Non-pigmented ciliary epithelial cell (primary cell): ENCODE results near the gene QRICH2.
"Not testable (repeated sequence)": the region's sequence is repeated elsewhere in the genome, so short reads cannot be mapped to it uniquely, and the experiment has no call there.

Experiments used
- DNase-seq: peaks from one replicate; pipeline ENCODE4 v3.0.0-alpha.2; 2010; ENCODE audit warnings: low read depth

QRICH2 gene, protein sequence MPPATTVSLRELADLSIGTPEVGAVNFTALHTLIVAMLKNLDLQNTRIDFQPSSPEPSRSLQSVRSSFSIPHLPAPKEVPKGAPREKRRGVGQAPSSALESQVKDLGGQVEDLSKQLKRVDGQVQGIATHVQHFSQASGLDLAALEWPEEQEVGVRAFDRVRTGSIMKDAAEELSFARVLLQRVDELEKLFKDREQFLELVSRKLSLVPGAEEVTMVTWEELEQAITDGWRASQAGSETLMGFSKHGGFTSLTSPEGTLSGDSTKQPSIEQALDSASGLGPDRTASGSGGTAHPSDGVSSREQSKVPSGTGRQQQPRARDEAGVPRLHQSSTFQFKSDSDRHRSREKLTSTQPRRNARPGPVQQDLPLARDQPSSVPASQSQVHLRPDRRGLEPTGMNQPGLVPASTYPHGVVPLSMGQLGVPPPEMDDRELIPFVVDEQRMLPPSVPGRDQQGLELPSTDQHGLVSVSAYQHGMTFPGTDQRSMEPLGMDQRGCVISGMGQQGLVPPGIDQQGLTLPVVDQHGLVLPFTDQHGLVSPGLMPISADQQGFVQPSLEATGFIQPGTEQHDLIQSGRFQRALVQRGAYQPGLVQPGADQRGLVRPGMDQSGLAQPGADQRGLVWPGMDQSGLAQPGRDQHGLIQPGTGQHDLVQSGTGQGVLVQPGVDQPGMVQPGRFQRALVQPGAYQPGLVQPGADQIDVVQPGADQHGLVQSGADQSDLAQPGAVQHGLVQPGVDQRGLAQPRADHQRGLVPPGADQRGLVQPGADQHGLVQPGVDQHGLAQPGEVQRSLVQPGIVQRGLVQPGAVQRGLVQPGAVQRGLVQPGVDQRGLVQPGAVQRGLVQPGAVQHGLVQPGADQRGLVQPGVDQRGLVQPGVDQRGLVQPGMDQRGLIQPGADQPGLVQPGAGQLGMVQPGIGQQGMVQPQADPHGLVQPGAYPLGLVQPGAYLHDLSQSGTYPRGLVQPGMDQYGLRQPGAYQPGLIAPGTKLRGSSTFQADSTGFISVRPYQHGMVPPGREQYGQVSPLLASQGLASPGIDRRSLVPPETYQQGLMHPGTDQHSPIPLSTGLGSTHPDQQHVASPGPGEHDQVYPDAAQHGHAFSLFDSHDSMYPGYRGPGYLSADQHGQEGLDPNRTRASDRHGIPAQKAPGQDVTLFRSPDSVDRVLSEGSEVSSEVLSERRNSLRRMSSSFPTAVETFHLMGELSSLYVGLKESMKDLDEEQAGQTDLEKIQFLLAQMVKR (N-terminal part only)

DNA sequence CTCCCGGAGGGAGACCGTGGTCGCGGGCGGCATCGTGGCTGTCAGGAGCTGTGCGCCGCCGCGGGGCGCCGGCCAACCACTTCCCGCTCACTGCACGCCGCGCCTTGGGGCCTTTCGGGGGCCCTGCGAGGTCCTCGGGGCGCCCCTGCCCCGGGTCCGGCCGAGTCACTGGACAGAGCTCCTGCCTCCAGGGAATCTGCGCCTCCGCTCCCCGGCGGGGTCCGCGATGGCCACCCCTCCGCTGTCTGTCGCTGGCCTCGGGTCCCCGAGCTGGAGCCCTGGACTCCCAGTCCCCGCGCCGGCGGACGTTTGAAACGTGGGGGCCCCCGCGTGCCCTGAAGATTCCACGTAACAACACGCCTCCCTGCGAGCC, at the start of gene QRICH2:
TSS of gene QRICH2 (minus strand) at position 311 of the 373 bp plus-strand sequence. CDS start at position 33, 278 bp downstream.
- no peak for DNase-seq

DNA sequence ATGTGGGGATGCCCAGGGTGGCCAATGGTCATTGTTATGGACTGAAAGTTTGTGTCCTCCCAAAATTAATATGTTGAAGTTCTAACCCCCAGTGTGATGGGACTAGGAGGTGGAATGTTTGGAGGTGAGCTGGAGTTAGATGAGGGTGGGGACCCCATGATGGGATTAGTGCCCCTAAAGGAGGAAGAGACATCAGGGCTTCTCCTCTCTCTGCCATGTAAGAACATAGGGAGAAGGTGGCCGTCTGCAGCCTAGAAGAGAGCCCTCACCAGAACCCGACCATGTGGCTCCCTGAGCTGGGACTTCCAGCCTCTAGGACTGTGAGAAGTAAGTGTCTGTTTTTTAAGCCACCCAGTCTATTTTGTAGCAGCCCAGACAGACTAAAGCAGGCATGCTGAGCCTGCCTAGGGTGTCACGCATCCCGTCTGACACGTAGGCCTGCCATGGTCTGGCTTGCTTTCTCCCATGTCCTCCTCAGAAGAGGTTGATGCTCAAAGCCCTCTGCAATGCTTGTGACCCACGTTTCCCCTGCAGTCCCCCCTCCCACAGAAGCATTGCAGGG, 49.6 kb upstream of the QRICH2 start:
- no peak for DNase-seq

DNA sequence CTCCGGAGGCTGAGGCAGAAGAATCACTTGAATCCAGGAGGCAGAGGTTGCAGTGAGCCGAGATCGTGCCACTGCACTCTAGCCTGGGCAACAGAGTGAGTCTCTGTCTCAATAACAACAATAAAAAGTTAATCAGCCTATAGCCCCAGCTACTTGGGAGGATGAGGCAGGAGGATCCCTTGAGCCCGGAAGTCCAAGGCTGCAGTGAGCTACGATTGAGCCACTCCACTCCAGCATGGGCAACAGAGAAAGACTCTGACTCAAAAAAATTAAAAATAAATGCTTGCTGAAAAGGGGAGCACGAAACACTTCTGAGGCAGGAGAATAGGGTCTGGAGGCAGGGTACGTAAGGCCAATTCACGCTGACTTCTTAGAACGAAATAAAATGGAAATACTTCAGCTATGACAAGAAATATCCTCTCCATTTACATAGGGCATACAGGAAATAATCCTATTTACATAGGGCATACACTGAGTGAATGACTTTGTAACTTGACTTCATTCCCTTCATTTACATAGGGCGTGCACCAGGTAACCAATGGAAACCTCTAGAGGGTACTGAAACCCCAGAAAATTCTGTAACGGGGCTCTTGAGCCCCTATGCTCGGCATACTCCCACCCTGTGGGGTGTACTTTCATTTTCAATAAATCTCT, 48.9 kb upstream of the QRICH2 start:
- no peak for DNase-seq

DNA sequence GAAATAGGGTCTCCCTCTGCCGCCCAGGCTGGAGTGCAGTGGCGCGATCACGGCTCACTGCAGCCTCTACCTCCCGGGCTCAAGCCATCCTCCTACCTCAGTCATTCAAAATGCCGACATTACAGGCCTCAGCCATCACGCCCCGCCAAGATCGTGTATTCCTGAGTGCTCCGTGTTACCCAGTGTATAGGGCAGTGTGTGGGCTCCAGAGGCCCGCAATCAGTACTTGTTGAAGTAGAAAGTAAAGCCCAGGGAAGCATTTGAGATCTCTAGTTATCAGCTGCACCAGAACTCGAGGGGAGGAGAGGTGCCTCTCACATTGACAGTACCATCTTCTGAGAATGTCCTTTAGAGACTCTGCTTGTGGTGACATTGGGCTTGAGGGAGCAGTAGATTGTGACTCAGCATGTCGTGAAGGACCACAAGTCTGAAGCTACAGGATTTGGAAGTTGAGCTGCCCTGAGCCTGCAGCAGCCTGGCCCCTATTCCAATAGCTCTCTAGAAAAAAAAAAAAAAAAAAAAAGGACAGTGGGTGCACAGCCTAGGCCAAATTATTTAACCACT, 46.8 kb upstream of the QRICH2 start:
- DNase-seq: no peak

DNA sequence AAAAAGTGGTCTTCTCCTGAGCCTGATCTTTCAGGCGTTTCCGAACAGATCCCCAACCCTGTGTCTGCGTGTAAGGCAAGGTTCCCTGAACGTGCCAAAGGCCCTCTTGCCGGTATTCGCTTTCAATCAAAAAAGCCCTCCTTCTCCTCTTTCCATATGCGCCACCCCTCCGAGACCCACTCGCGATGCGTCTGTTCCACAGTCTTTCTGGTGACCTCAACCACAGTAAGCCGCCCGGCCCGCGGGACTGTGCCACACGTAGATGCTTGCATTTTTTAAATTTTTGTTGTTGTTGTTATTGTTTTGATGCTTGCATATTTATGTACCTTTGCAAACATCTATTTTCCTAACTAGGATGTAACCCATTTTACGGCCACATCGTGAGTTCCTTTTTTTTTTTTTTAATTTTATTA, 46.2 kb upstream of the QRICH2 start:
- DNase-seq: no peak

DNA sequence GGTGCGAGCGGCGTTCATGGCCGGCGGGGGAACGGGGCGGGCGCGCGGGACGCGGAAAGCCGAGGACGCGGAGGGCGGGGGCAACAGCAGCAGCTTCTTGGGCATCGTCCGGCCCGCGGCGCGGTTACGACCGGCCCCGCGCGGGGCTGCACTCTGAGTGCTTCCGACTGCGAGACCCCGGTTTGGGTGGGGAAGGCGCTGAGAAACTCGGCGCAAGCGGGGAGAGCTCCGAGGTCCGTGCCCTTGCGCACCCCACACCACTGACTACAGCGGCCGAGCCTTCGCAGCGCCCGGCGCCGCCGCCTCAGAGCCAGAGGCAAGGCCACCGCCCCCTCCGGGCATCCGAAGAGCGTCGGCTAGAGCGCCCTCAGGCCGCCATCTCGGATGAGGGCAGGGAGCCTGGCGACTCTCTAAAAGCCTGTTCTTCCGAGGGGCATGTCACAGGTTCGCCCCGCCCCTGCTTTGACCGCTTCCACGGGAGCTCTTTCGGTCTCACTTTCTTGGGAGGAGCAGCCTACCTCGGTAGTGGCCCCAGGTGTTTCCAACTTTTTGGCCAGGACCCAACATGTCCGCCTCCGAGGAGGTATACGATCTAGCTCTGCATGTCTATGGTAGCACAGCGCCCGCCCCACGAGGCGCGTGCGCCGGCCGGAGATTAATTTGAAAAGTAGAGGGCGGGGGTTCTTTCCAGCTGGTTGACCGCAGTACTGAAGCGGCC, 45.7 kb upstream of the QRICH2 start, which contains the start of gene PRPSAP1:
TSS of gene PRPSAP1 (minus strand) at position 318 of the 718 bp plus-strand sequence. CDS start at position 105, 213 bp downstream.
- DNase-seq: peak; percentile 46

DNA sequence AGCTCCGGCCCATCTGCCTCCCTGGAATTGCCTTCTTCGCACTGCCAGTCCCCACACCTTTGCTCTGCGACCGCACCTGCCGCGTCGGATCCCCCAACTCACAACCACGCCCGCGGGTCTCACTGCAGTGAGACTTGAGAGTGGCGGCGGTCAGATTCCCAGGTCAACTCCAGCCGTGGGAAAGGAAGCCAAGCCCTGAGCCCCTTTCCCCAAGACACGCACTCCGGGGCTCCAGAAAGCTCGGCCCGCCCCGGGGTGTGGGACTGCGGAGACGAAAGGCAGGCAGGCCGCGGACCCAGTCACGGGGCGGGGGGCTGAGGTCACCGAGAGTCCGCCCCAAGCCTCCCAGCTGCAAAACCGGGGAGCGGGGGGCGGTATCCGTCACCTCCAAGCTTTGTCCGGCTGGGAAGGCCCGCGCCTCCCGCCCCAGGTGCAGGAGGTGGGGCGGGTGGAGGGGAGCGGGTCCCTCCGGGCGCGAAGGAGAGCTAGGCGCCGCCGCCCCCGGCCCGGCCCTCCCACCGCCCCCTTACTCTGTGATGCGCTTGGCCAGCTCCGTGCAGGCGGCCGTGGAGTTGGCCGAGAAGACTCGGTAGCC, 45.0 kb upstream of the QRICH2 start:
- DNase-seq: no peak

DNA sequence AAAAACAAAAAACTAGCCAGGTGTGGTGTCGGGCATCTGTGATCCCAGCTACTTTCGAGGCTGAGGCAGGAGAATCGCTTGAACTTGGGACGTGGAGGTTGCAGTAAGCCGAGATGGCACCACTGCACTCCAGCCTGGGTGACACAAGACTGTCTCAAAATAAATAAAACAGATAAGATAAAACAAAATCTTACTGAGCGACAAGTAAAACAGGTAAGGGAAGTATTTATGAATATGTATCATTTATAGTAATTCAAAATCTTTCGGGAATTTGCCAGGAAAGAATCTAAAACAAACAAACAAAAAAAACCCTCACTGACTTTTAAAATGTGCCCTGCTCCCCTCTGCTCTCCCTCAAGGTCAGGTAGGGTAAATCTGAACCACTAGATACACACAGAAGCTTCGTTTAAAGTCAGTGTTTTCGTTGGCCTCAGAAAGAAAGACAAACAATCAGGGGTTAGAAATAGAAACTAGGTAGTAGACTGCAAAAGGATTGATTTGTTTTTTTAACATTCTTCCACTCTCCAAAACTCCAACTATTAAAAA, 43.5 kb upstream of the QRICH2 start:
- DNase-seq: no peak

DNA sequence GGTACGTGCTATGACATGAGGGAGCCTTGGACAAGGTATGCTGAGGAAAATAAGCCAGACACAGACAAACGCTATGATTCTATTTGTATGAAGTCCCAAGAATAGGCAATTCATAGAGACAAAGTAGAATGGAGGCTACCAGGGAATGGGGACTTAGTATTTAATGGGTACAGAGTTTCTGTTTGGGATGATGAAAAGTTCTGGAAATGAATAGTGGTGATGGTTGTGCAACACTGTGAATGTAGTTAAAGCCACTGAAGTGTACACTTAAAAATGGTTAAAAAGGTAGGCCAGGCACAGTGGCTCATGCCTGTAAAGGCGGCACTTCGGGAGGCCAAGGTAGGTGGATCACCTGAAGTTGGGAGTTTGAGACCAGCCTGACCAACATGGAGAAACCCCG, 42.4 kb upstream of the QRICH2 start:
- no peak for DNase-seq

DNA sequence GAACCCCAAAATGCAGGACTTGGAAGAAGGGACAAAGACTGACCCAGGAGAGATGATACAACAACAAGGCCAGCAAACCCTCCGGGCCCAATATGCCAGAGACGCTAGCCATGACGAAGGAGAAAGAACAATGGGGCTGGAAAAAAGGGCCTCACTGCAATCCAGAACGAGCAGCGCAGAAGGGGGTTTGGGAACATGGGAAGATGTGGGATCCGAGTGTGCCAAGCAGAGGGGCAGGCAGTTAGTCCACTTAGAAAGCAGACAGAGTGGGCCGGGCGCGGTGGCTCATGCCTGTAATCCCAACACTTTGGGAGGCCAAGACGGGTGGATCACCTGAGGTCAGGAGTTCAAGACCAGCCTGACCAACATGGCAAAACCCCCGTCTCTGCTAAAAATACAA, 38.9 kb upstream of the QRICH2 start:
- not testable (repeated sequence) for DNase-seq

DNA sequence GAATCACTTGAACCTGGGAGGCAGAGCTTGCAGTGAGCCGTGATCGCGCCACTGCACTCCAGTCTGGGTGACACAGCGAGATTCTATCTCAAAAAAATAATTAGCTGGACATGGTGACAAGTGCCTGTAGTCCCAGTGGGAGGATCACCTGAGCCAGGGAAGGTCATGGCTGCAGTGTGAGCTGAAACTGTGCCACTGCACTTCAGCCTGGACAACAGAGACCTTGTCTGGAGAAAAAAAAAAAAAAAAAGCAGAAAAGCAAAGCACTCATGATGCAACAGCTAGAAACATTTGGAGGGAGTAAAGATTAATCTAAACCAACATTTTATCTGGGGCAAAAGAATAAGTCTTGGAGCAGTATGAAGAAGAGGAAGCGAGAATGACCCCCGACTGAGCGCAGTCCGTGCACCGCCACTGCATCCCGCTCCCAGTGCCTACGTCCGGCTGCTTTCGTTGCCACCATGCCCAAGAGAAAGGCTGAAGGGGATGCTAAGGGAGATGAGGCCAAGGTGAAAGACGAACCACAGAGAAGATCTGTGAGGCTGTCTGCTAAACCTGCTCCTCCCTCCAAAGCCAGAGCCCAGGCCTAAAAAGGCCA, 37.4 kb upstream of the QRICH2 start:
- DNase-seq: no peak

DNA sequence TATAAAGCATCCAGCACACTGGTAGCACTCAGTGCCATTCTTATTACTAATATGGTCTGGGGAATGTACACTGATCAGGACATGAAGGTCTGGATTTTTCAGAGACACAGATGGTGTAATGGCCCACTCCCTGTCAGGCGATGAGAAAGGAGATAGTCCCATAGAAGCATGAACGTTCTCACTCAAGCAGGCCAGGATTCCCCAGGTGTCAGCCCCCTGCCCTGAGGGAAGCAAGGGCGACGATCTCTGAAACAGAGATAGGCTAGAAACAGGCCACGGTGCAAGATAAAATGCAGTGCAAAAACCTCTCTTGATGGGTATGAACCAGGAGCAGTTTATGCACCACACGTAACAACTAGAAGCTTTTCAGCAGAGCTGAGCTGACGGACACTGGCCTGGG, 35.0 kb upstream of the QRICH2 start:
- no peak for DNase-seq

DNA sequence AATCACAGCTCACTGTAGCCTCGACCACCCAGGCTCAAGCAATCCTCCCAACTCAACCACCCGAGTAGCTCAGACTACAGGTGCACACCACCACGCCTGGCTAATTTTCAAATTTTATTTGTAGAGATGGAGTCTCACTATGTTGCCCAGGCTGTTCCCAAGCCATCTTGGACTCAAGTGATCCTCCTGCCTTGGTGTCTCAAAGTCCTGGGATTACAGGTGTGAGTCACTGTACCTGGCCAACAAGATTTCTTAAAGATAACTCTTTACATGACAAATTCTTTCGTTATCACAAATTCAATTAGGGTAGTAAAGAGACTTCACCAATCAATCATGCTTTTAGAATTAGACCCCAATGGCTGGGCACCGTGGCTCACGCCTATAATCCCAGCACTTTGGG, 33.2 kb upstream of the QRICH2 start:
- no peak for DNase-seq

DNA sequence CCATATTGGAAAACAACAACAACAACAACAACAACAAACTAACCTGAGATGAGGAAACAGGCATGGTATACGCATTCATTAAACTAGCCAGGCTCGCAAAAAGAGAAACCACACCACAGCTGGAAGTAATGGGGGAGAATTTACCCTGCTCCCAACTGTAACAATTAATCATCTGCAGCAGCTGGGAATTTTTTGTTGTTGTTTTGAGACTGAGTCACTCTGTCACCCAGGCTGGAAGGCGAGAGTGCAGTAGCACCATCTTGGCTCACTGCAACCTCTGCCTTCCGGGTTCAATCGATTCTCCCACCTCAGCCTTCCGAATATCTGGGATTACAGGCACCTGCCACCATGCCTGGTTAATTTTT, 29.3 kb upstream of the QRICH2 start:
- no peak for DNase-seq

DNA sequence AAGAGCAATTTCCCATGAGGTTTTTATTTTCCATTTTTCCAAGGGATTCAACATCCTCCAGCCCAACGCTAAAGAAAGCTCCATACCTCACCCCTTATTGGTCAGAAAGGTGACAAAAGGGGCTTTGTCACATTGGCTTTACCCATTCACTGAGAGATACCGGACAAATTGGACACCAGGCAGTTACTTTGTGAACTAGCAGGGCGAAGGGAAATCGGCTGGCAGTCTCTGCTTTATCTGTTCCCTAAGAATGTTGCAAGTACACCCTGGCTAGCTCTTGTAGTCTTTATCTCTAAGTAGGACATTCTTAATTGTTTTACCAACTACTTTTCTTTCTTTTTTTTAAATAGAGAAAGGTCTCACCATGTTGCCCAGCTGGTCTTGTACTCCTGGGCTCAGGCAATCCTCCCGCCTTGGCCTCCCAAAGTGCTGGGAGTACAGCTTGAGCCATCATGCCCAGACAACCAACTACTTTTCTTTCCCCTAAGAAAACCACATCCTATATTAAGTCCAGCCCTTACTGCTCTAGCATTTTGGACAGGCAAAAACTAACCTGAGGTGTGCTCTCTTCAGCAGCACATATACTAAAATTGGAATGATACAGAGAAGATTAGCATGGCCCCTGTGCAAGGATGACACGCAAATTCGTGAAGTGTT, 28.8 kb upstream of the QRICH2 start:
- DNase-seq: no peak

DNA sequence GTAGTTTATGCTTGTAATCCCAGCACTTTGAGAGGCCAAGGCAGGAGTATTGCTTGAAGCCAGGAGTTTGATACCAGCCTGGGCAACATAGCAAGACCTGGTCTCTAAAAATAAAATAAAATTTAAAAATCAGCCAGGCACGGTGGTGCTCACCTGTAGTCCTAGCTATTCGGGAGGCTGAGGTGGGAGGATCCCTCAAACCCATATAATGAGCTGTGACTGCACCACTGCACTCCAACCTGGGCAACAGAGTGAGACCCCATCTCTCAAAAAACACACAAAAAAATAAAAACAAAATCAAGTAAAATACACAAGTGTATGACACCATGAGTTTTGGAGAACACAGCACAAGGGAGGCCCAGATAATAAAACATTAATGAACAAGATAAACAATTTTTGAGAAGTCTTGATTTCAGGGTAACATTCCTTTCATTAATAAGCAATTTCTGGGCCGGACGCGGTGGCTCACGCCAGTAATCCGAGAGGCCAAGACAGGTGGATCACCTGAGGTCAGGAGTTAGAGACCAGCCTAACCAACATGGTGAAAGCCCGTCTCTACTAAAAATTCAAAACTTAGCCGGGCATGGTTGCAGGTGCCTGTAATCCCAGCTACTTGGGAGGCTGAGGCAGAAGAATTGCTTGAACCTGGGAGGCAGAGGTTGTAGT, 27.8 kb upstream of the QRICH2 start:
- no peak for DNase-seq

DNA sequence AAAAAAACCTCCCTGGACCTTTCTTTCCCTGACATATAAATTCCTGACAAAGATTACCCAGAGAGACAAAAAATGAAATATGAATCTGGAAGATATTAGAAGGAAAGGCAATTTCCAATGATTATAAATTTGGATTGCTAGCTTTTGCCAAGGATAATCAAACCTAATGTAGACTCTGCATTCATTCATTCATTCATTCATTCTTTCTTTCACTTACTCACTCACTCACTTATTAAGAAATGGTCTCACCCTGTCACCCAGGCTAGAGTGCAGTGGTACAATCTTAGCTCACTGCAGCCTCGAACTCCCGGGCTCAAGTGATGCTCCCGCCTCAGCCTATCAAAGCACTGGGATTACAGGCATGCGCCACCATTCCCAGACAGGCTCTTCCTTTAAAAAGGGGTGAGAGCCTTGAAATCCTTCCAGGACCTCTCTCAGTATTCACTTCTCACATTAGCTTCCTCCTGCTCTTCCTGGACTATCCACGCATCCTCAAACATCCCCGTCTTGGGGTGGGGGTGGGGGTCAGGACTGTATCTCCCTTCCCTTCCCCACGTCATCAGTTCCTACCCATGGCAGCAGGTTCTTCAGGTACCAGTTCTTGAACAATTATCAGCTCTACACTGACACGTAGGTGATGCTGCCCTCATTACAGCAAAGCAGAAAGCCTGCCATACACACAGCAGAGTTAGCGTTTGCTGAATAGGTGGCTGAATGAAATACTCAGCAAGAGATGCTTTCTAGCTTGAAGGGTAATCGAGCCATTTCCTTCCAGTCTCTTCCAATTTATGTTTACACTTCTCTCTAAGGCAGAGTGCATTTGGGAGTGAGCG, 25.8 kb upstream of the QRICH2 start:
- DNase-seq: no peak
